Activated effector memory CD4-positive, alpha-beta T cell treated with Interleukin-2 at 50 U/mL for 16 hours (primary cell): ENCODE data around the gene TBCB.
"Not testable (repeated sequence)": the region's sequence is repeated elsewhere in the genome, so short reads cannot be mapped to it uniquely, and the experiment has no call there.

ENCODE experiments used
- DNase-seq: peaks from one replicate; pipeline ENCODE4 v3.0.0-alpha.2; 2020

Gene TBCB, protein sequence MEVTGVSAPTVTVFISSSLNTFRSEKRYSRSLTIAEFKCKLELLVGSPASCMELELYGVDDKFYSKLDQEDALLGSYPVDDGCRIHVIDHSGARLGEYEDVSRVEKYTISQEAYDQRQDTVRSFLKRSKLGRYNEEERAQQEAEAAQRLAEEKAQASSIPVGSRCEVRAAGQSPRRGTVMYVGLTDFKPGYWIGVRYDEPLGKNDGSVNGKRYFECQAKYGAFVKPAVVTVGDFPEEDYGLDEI

GRCh38 chr19:36115453-36116343, at the start of gene TBCB:
TBCB (plus strand) TSS chr19:36115468; CDS start chr19:36115561, 93 bp downstream.
- DNase-seq: peak; percentile 2

DNA sequence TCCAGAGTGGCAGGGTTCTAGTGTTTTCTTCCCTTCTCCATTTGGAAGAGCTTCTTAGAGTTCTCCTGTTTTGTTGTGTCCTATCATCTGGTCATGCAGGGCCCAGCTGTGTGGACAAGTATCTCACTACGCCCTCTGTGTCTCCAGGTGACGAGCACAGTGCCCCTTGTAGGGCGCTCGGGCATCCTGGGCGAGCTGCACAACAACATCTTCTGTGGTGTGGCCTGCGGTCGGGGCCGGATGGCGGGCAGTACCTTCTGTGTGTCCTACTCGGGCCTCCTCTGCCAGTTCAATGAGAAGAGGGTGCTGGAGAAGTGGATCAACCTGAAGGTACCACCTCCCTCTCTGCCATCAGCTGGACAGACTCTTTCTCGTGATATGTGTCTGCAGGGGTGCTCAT, 47.6 kb upstream of the TBCB start:
- no peak for DNase-seq

- not testable (repeated sequence) for DNase-seq
These were observed 46.3 kb upstream of the TBCB start for GRCh38 chr19:36068810-36069499.

GRCh38 chr19:36072081-36072480, 43.2 kb upstream of the TBCB start:
- DNase-seq: no peak

DNA sequence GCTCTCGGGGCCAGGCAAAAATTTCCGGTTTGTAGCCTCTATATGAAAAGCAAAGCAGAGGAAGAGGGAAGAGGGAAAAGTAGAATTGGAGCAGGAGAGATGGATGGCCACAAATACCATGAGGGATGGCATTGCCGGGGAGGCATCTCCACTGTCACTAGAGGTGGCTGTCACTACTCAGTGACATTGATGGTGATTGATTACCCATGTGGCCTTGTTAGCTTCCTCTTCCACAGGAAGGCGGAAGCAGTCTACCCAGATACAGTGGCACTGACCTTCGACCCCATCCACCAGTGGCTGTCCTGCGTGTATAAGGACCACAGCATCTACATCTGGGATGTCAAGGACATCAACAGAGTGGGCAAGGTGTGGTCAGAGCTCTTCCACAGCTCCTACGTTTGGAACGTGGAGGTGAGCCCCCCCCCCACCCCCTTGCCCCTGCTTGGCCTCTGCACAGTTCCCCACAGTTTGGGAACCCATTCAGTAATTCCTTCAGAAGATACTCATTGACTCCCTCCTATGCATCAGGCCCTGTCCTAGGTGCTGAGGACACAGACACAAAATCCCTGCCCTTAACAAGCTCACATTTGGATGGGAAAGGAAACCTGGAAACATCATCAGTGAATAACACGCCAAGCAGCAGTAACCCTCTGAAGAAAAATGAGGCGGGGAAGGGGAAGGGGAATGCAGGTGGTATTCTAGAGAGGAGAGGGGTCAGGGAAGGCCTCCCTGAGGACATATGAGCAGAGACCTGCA, 42.0 kb upstream of the TBCB start:
- no peak for DNase-seq

GRCh38 chr19:36079389-36079945, 35.8 kb upstream of the TBCB start:
- no peak for DNase-seq

DNA sequence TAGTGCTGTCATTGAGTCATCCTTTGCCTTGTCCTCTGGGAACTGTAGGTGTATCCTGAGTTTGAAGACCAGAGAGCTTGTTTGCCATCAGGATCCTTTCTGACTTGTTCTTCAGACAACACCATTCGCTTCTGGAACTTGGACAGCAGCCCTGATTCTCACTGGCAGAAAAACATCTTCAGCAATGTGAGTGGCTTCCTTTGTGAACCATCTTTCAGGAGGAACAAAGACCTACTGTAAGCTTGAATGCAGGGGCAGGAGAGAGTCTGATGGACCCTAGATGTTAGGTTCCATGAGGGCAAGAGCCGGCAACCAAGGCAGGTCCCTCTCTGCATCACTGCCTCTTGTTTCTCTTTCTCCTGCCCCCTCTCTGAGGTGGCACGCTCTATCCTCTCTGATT, 33.9 kb upstream of the TBCB start:
- DNase-seq: no peak

GRCh38 chr19:36081894-36082293, 33.4 kb upstream of the TBCB start:
- DNase-seq: no peak

DNA sequence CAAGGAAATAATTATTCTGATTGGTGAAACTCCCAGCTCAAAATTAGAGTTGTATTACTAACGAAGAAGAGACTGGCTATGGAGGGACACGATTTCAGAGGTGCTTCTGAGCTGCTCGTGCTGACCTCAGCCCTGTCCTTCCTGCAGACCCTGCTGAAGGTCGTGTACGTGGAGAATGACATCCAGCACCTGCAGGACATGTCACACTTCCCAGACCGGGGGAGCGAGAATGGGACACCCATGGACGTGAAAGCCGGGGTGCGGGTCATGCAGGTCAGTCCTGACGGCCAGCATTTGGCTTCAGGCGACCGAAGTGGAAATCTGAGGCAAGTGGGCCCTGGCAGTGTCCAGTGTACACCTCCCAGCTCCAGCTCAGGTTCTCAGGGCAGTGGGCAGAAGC, 32.4 kb upstream of the TBCB start:
- no peak for DNase-seq

DNA sequence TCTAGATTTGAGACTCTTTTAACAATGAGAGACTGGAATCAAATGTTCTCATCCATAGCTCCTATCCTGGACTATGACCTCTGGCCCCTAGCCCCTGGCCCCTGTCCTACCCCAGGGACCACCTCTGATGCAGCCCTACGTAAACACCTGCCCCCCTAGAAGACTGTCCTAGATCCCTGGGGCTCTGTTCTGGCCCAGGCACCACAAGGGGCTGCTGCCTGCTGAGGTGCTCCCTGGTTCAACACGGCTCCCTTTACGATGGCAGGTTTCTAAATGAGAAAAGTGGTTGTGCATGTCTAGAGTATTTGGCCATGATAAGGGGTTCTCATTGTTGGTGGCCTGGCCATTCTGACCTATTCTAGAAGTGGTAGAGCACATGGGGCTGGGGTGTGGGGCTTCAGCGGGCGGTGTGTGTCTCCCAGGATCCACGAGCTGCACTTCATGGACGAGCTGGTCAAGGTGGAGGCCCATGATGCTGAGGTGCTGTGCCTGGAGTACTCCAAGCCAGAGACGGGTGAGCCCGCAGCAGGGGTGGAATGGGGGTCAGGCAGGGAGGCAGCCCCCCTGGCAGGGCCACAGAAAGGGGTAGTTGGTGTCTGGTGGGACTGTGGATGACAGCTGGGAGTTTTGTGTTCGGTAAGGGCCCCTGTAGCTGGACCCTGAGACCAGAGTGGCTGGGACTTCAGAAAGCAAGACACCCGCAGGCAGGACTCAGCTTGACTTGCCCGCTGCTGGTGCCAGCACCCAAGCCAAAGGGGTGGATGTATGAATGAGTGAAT, 30.8 kb upstream of the TBCB start:
- no peak for DNase-seq

GRCh38 chr19:36086326-36086725, 28.9 kb upstream of the TBCB start:
- DNase-seq: no peak

- no peak for DNase-seq
These were observed 25.4 kb upstream of the TBCB start for GRCh38 chr19:36089847-36090246.

DNA sequence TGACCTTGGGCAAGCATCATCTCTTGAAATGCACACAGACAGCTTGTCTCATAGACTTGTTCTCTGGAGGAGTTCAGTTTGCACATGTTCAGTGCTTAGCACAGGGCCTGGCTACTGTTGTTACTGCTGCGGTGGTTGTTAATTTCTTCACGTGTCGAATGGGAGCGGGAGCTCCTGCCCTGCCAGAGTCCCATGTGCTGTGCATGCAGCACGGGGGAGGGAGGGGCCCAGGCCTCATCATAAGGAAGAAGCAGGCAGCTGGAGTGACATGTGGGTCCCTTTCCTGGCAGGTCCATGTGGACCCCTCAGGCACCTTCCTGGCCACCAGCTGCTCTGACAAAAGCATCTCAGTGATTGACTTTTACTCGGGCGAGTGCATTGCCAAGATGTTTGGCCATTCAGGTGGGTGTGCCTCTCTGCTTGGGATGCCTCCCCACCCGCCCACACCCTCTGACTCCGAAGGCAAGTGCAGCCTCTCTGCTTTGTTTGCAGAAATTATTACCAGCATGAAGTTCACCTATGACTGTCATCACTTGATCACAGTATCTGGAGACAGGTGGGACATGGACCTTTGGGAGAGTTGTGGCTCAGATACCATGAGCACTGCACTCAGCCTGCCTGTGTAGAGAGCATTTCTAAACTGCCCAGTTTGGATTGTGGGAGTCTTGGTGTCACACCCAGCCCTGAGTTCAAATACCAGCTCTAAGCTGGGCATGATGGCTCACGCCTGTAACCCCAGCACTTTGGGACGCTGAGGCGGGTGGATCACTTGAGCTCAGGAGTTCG, 24.2 kb upstream of the TBCB start:
- no peak for DNase-seq

GRCh38 chr19:36092566-36092965, 22.7 kb upstream of the TBCB start:
- DNase-seq: no peak

DNA sequence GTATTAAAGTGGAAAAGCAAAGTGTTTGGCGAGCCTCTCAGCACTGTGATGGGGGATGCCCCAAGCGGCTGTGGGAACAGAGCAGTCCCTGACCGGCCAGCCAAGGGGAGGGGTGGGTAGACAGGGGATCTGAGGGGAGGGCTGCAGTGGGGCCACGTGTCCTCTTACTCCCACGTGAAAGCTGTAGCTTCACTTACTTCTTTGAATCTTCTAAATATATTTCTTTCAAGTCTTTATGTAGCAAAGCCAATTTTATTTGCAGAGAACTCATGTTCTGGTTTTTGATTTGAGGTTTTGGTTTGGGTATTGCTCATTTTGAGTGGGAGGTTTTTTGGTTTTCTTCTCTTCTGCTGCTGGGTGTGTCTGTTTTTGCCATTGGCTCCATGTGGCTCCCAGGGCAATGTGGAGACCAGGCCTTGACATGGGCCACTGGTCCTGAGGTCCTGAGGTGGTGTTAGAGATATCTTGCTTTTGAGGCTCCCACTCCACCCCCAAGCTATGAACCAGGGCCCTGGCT, 22.1 kb upstream of the TBCB start:
- no peak for DNase-seq

GRCh38 chr19:36093687-36094086, 21.6 kb upstream of the TBCB start:
- DNase-seq: no peak

DNA sequence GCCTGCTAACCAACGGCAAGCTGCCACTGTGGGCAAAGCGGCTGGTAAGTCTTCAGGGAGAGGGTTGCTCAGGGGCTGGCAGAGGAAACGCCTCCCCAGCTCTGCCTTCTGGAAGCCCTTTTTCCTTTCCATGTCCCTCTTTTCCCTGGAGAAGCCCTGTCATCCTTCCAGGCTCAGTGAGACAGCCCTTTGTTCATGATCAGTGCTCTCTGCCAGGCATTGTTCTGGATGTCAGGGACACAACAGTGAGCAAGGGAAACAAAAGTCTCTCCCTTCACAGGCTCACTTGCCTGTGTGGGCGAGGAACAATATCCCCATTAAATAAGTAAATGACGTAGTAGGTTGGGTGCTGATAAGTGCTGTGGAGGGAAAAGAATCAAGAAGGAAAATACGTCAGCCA, 18.2 kb upstream of the TBCB start:
- DNase-seq: no peak

GRCh38 chr19:36099166-36099785, 16.0 kb upstream of the TBCB start:
- DNase-seq: no peak

- DNase-seq: no peak
These were observed 14.8 kb upstream of the TBCB start for GRCh38 chr19:36100476-36100875.
